Peyer's patch (tissue), 4 donors: ENCODE measurements around the gene ZFR2.

ENCODE experiments used
- CTCF ChIP-seq, 6 experiments: fragments of 450-650 bp in 4 of 6; fragments of 200-600 bp in 2 of 6; sonication (generic) in 1 of 6; IDR thresholded peaks; one replicate each; pipeline ENCODE4 v1.5.1; 2017 to 2019; ENCODE audit warnings: antibody characterized with exemption in 6 of 6, mild to moderate bottlenecking in 3 of 6, moderate library complexity in 1 of 6
- POLR2A ChIP-seq, 2 donors: fragments of 450-650 bp; IDR thresholded peaks; one replicate each; pipeline ENCODE4 v1.5.1; 2017; ENCODE audit warnings: antibody characterized with exemption in 2 of 2, mild to moderate bottlenecking in 2 of 2, moderate library complexity in 2 of 2

DNA sequence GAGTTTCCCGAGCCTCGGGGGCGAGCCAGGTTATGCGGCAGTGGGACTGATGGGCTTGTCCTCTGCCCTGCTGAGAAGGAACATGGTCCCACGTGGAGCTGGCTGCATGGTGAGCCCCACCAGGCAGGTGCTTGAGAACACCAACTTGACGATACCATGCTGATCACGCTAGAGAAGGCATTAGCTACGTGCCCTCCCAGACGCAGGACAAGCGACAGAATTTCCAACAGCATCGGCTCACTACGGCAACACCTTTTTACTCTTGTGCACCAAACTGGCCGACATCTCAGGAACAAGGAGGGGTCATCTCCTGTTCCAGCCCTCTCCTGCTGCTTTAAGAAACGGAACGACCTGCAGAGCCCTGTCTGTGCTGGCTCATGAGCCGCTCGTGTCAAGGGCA lies 8.3 kb downstream of the ZFR2 start:
- TF ChIP-seq CTCF (IDR thresholded peaks at IDR 0.05) (no peak), POLR2A (IDR thresholded peaks at IDR 0.05) (no peak)
